ENCODE results near the gene OR2K2.
"Not testable (repeated sequence)": the region's sequence is repeated elsewhere in the genome, so short reads cannot be mapped to it uniquely, and the experiment has no call there.

GRCh38 chr9:111304000-111304399, 26.0 kb downstream of the OR2K2 start:
- not testable (repeated sequence) for TF ChIP-seq POLR2A, EP300, CTCF, POLR2AphosphoS5 (IDR thresholded peaks at IDR 0.05)
